ENCODE data around the gene FGR.
A peak's percentile ranks its signal among the peaks of the same experiment; 100 is the strongest.

Gene FGR

GRCh38 chr1:27616441-27616840 is 18.5 kb downstream of the FGR start:
- DNase-seq (ENCODE audit: low read depth), result no peak
- peak; percentile 28 for TF ChIP-seq CTCF (IDR thresholded peaks at IDR 0.05; ENCODE audit: control insufficient read depth, insufficient read depth, low read depth, low read length, missing control alignments)
- no peak overlapping the region for H3K4me3 ChIP-seq (ENCODE audit: control insufficient read depth, low read depth, low read length)

GRCh38 chr1:27615346-27616192 is 19.4 kb downstream of the FGR start:
- no peak for TF ChIP-seq CTCF (IDR thresholded peaks at IDR 0.05; ENCODE audit: control insufficient read depth, insufficient read depth, low read depth, low read length, missing control alignments)
- DNase-seq (ENCODE audit: low read depth), result no peak
- no peak overlapping the region for H3K4me3 ChIP-seq (ENCODE audit: control insufficient read depth, low read depth, low read length)

GRCh38 chr1:27614625-27615344 is 20.2 kb downstream of the FGR start:
- DNase-seq (ENCODE audit: low read depth), result no peak
- H3K4me3 ChIP-seq (ENCODE audit: control insufficient read depth, low read depth, low read length), result no peak overlapping the region
- no peak for TF ChIP-seq CTCF (IDR thresholded peaks at IDR 0.05; ENCODE audit: control insufficient read depth, insufficient read depth, low read depth, low read length, missing control alignments)

- no peak for TF ChIP-seq CTCF (IDR thresholded peaks at IDR 0.05; ENCODE audit: control insufficient read depth, insufficient read depth, low read depth, low read length, missing control alignments)
- no peak overlapping the region for H3K4me3 ChIP-seq (ENCODE audit: control insufficient read depth, low read depth, low read length)
- no peak for DNase-seq (ENCODE audit: low read depth)
Observed at GRCh38 chr1:27614043-27614624, 20.9 kb downstream of the FGR start.

GRCh38 chr1:27612718-27613117 is 22.3 kb downstream of the FGR start:
- no peak for DNase-seq (ENCODE audit: low read depth)
- no peak overlapping the region for H3K4me3 ChIP-seq (ENCODE audit: control insufficient read depth, low read depth, low read length)
- no peak for TF ChIP-seq CTCF (IDR thresholded peaks at IDR 0.05; ENCODE audit: control insufficient read depth, insufficient read depth, low read depth, low read length, missing control alignments)

GRCh38 chr1:27611450-27611849 is 23.5 kb downstream of the FGR start:
- TF ChIP-seq CTCF (IDR thresholded peaks at IDR 0.05; ENCODE audit: control insufficient read depth, insufficient read depth, low read depth, low read length, missing control alignments), result no peak
- no peak overlapping the region for H3K4me3 ChIP-seq (ENCODE audit: control insufficient read depth, low read depth, low read length)
- no peak for DNase-seq (ENCODE audit: low read depth)
